HEK293T (cell line): ENCODE results near the gene CKLF.
"Not testable (repeated sequence)": the region's sequence is repeated elsewhere in the genome, so short reads cannot be mapped to it uniquely, and the experiment has no call there.

Source experiments
- CTCF ChIA-PET: fragments of 350-600 bp; formaldehyde crosslinking; extraction: SDS; loops from one replicate; lab custom pipeline; 2021; ENCODE audit warnings: antibody characterized with exemption, inconsistent platforms; lab: Yijun Ruan, JAX
- POLR2A ChIA-PET: fragments of 350-600 bp; formaldehyde crosslinking; extraction: SDS; loops from one replicate; lab custom pipeline; 2020; ENCODE audit warnings: antibody characterized with exemption, inconsistent platforms; lab: Yijun Ruan, JAX
- DNase-seq: peaks from one replicate; pipeline ENCODE4 v3.0.0; 2012; ENCODE audit warnings: mixed read lengths; ENCODE audit errors: extremely low spot score
- ARNT ChIP-seq: fragments of 450-650 bp; IDR thresholded peaks from 2 replicates; pipeline ENCODE4 v1.6.1; 2017; ENCODE audit warnings: mild to moderate bottlenecking
- BHLHE40 ChIP-seq: fragments of 450-650 bp; IDR thresholded peaks from 2 replicates; pipeline ENCODE4 v1.6.1; 2016; ENCODE audit warnings: mild to moderate bottlenecking, moderate library complexity, borderline replicate concordance
- CTBP1 ChIP-seq: fragments of 450-650 bp; IDR thresholded peaks from 2 replicates; pipeline ENCODE4 v1.6.1; 2016; ENCODE audit warnings: borderline replicate concordance
- ELF4 ChIP-seq: fragments of 450-650 bp; IDR thresholded peaks from 2 replicates; pipeline ENCODE4 v1.6.1; 2017; ENCODE audit warnings: antibody characterized with exemption
- FOXA1 ChIP-seq: fragments of 450-650 bp; IDR thresholded peaks from 2 replicates; pipeline ENCODE4 v1.6.1; 2016; ENCODE audit warnings: mild to moderate bottlenecking
- FOXK2 ChIP-seq: fragments of 450-650 bp; IDR thresholded peaks from 2 replicates; pipeline ENCODE4 v1.6.1; 2016; ENCODE audit warnings: mild to moderate bottlenecking
- FOXM1 ChIP-seq: fragments of 450-650 bp; IDR thresholded peaks from 2 replicates; pipeline ENCODE4 v1.6.1; 2017; ENCODE audit warnings: mild to moderate bottlenecking, borderline replicate concordance
- HDGF ChIP-seq: fragments of 450-650 bp; IDR thresholded peaks from 2 replicates; pipeline ENCODE4 v1.6.1; 2017; ENCODE audit warnings: antibody characterized with exemption, borderline replicate concordance
- L3MBTL2 ChIP-seq: fragments of 450-650 bp; conservative IDR thresholded peaks from 2 replicates; pipeline ENCODE4 v1.6.1; 2016; ENCODE audit warnings: mild to moderate bottlenecking
- LEF1 ChIP-seq: fragments of 450-650 bp; IDR thresholded peaks from 2 replicates; pipeline ENCODE4 v1.6.1; 2017; ENCODE audit warnings: mild to moderate bottlenecking, borderline replicate concordance
- NFRKB ChIP-seq: fragments of 450-650 bp; IDR thresholded peaks from 2 replicates; pipeline ENCODE4 v1.6.1; 2016; ENCODE audit warnings: mild to moderate bottlenecking, moderate library complexity
- PKNOX1 ChIP-seq: fragments of 450-650 bp; IDR thresholded peaks from 2 replicates; pipeline ENCODE4 v1.6.1; 2016
- SP1 ChIP-seq: fragments of 450-650 bp; IDR thresholded peaks from 2 replicates; pipeline ENCODE4 v1.6.1; 2017
- SUZ12 ChIP-seq: fragments of 450-650 bp; IDR thresholded peaks from 2 replicates; pipeline ENCODE4 v1.6.1; 2016; ENCODE audit warnings: mild to moderate bottlenecking
- TARDBP ChIP-seq: fragments of 450-650 bp; IDR thresholded peaks from 2 replicates; pipeline ENCODE4 v1.6.1; 2016
- ZNF384 ChIP-seq: fragments of 450-650 bp; IDR thresholded peaks from 2 replicates; pipeline ENCODE4 v1.6.1; 2016

The CKLF gene

GRCh38 chr16:66513111-66513723 lies 39.2 kb upstream of the CKLF start:
- ChIA-PET POLR2A (no interaction called here), CTCF (no interaction called here)

GRCh38 chr16:66514391-66514790 lies 38.0 kb upstream of the CKLF start:
- POLR2A ChIA-PET, DNase-seq, CTCF ChIA-PET: not testable (repeated sequence)

More at GRCh38 chr16:66513111-66513723, 39.2 kb upstream of the CKLF start:
- no peak for DNase-seq
- TF ChIP-seq BHLHE40 (no peak), ZNF384 (no peak), FOXM1 (no peak), FOXA1 (no peak), SUZ12 (no peak), PKNOX1 (no peak), LEF1 (no peak), NFRKB (no peak), CTBP1 (no peak), L3MBTL2 (no peak), FOXK2 (no peak), SP1 (no peak), TARDBP (no peak), ARNT (no peak)

- POLR2A ChIA-PET, CTCF ChIA-PET, DNase-seq: not testable (repeated sequence)
These were observed 37.3 kb upstream of the CKLF start for GRCh38 chr16:66514980-66515595.

GRCh38 chr16:66515596-66516508 lies 36.5 kb upstream of the CKLF start:
- no peak for DNase-seq
- POLR2A ChIA-PET: no interaction called here
- no peak for TF ChIP-seq LEF1
- no peak for TF ChIP-seq SP1
- no peak for TF ChIP-seq L3MBTL2
- no peak for TF ChIP-seq HDGF
- TF ChIP-seq NFRKB: no peak
- TF ChIP-seq ELF4: no peak
- TF ChIP-seq BHLHE40: no peak
- no peak for TF ChIP-seq FOXK2
- TF ChIP-seq SUZ12: no peak
- TF ChIP-seq ZNF384: no peak
- no peak for TF ChIP-seq CTBP1
- TF ChIP-seq PKNOX1: no peak
- TF ChIP-seq TARDBP: no peak
- CTCF ChIA-PET: interaction anchor here (0.7 kb wide), 1 partner anchor 42 kb away, joined by 3 read pairs; no protein-coding TSS in a partner anchor

- no peak for DNase-seq
- ChIA-PET POLR2A (no interaction called here), CTCF (no interaction called here)
- no peak for TF ChIP-seq BHLHE40
- TF ChIP-seq NFRKB: no peak
- no peak for TF ChIP-seq ELF4
- no peak for TF ChIP-seq HDGF
- no peak for TF ChIP-seq FOXA1
- TF ChIP-seq L3MBTL2: no peak
- TF ChIP-seq CTBP1: no peak
- no peak for TF ChIP-seq SP1
These were observed 35.9 kb upstream of the CKLF start for GRCh38 chr16:66516509-66516807.

GRCh38 chr16:66516808-66517585 lies 35.4 kb upstream of the CKLF start:
- no peak for TF ChIP-seq HDGF
- TF ChIP-seq FOXK2: no peak
- no peak for TF ChIP-seq PKNOX1
- TF ChIP-seq NFRKB: no peak
- TF ChIP-seq TARDBP: no peak
- no peak for DNase-seq
- CTCF ChIA-PET: no interaction called here
- POLR2A ChIA-PET: no interaction called here
